GM23338 (cell line): ENCODE data around the gene GALNT15.

ENCODE experiments used
- CREB1 ChIP-seq: fragments of 250-450 bp; sonication (Bioruptor Pico); IDR thresholded peaks from 2 replicates; pipeline ENCODE4 v1.5.0; 2020; ENCODE audit warnings: low read depth, mild to moderate bottlenecking, moderate library complexity
- CTCF ChIP-seq, 2 experiments: fragments of 200-600 bp in 1 of 2; sonication (generic) in 1 of 2; conservative IDR thresholded peaks; 2 replicates each; pipeline versions ENCODE4 v1.5.1 to v1.6.1; 2016 to 2017; ENCODE audit warnings: antibody characterized with exemption in 2 of 2, low read depth in 2 of 2, mild to moderate bottlenecking in 2 of 2, moderate library complexity in 1 of 2
- ETS1 ChIP-seq: IDR thresholded peaks from 2 replicates; pipeline ENCODE4 v1.6.1; 2016; ENCODE audit warnings: antibody characterized with exemption
- EZH2 ChIP-seq: fragments of 200-600 bp; sonication (generic); IDR thresholded peaks from one replicate; pipeline ENCODE4 v1.8.0; 2017; ENCODE audit warnings: antibody characterized with exemption, mild to moderate bottlenecking, low read depth; ENCODE audit not compliant: unreplicated experiment
- EZH2phosphoT487 ChIP-seq: fragments of 200-600 bp; sonication (generic); IDR thresholded peaks from one replicate; pipeline ENCODE4 v1.8.1; 2018; ENCODE audit warnings: antibody characterized with exemption; ENCODE audit not compliant: unreplicated experiment
- JUNB ChIP-seq: IDR thresholded peaks from one replicate; pipeline ENCODE4 v1.6.1; 2016; ENCODE audit warnings: antibody characterized with exemption; ENCODE audit not compliant: unreplicated experiment
- NANOG ChIP-seq: IDR thresholded peaks from 2 replicates; pipeline ENCODE4 v1.6.1; 2016; ENCODE audit warnings: antibody characterized with exemption, borderline replicate concordance
- POLR2AphosphoS5 ChIP-seq: IDR thresholded peaks from 2 replicates; pipeline ENCODE4 v1.6.1; 2016; ENCODE audit warnings: antibody characterized with exemption, low read depth
- STAT1 ChIP-seq: IDR thresholded peaks from one replicate; pipeline ENCODE4 v1.6.1; 2016; ENCODE audit warnings: antibody characterized with exemption; ENCODE audit not compliant: unreplicated experiment
- ZNF114 ChIP-seq: fragments of 250-450 bp; sonication (Bioruptor Pico); IDR thresholded peaks from 2 replicates; pipeline ENCODE4 v1.5.0; 2020; ENCODE audit warnings: mild to moderate bottlenecking, moderate library complexity
- ZNF331 ChIP-seq: fragments of 250-450 bp; sonication (Bioruptor Pico); IDR thresholded peaks from 2 replicates; pipeline ENCODE4 v1.5.0; 2020; ENCODE audit warnings: low read depth, mild to moderate bottlenecking, moderate library complexity
- ZNF462 ChIP-seq: fragments of 250-450 bp; sonication (Bioruptor Pico); IDR thresholded peaks from 2 replicates; pipeline ENCODE4 v1.5.0; 2020; ENCODE audit warnings: mild to moderate bottlenecking, moderate library complexity
- TF ChIP-seq, protein P1 (sequence below): IDR thresholded peaks from one replicate; pipeline ENCODE4 v1.6.1; 2018; ENCODE audit warnings: antibody characterized with exemption; ENCODE audit not compliant: unreplicated experiment

DNA sequence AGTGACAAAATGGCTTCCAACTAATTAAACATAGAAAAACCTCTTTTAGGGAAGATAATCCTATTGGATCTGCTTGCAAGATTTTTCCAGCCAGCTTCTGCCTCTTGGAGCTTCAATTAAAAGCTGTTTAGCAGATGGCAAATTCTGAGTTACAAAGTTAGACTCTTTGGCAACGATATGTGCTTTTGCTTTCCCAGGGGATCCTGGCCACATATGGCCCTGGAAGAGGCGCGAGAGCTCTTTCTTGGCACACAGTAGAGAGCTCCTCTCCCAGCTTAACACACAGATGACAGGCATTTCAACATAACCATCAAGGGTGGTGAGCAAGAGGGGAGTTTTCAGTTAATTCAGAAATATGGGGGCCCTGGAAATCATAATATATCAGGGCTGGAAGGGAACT is 41.6 kb upstream of the GALNT15 start:
- TF ChIP-seq CTCF (conservative IDR thresholded peaks at IDR 0.05; ENCODE audit: low read depth in 2 of 2) (no peak), EZH2 (no peak), POLR2AphosphoS5 (no peak), JUNB (no peak), ETS1 (no peak), STAT1 (no peak), NANOG (no peak), ZNF114 (CRISPR knock-in tag) (no peak), ZNF331 (CRISPR knock-in tag) (no peak), CREB1 (no peak), EZH2phosphoT487 (no peak), ZNF462 (no peak)
- TF ChIP-seq, protein P1, sequence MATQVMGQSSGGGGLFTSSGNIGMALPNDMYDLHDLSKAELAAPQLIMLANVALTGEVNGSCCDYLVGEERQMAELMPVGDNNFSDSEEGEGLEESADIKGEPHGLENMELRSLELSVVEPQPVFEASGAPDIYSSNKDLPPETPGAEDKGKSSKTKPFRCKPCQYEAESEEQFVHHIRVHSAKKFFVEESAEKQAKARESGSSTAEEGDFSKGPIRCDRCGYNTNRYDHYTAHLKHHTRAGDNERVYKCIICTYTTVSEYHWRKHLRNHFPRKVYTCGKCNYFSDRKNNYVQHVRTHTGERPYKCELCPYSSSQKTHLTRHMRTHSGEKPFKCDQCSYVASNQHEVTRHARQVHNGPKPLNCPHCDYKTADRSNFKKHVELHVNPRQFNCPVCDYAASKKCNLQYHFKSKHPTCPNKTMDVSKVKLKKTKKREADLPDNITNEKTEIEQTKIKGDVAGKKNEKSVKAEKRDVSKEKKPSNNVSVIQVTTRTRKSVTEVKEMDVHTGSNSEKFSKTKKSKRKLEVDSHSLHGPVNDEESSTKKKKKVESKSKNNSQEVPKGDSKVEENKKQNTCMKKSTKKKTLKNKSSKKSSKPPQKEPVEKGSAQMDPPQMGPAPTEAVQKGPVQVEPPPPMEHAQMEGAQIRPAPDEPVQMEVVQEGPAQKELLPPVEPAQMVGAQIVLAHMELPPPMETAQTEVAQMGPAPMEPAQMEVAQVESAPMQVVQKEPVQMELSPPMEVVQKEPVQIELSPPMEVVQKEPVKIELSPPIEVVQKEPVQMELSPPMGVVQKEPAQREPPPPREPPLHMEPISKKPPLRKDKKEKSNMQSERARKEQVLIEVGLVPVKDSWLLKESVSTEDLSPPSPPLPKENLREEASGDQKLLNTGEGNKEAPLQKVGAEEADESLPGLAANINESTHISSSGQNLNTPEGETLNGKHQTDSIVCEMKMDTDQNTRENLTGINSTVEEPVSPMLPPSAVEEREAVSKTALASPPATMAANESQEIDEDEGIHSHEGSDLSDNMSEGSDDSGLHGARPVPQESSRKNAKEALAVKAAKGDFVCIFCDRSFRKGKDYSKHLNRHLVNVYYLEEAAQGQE = no peak
